Stimulated activated CD4-positive, alpha-beta T cell treated with anti-CD3 and anti-CD28 coated beads, Interleukin-4, amount 100 ng/mL, for 1 hour (primary cell): ENCODE data around the gene PRR18.

Experiments
- DNase-seq: peaks from one replicate; pipeline ENCODE4 v3.0.0-alpha.2; 2020

The PRR18 gene

DNA sequence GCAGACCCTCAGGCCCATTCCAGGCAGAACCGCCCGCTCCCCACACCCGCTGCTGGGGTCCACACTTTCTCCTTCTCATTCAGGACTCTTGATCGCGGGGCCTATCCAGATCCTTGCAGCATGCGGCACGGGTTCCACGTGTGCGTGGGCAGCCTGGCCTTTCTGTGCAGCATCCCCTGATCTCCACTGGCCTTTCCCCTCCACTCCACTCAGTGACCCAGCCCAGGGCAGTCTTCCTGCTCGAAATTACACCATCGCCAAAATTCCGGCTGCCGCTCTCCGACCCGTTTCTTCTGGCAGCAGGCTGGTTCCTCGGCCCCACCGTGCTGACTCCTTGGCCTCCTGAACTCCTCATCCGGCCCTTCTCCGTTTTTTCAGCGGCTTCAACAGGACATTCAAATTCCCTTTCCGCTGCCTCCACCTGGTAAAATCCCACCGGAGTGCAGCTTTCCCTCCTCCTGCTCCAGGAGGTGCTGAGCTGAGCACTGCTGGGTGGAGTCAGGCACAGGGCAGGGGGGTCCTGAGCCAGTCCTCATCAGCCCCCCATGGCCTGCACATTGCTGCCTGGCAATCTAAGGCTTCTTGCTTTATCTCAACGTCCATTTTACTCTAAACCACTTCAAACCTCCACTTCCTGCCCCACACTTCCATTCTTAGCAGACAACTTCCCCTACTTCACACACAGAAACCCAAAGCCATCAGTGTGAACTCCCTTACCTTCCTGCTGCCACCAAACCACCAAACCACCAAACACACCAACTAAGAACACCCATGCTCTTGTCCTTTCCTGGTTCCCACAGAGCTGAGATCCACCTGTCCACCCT is 25.2 kb upstream of the PRR18 start:
- no peak for DNase-seq

DNA sequence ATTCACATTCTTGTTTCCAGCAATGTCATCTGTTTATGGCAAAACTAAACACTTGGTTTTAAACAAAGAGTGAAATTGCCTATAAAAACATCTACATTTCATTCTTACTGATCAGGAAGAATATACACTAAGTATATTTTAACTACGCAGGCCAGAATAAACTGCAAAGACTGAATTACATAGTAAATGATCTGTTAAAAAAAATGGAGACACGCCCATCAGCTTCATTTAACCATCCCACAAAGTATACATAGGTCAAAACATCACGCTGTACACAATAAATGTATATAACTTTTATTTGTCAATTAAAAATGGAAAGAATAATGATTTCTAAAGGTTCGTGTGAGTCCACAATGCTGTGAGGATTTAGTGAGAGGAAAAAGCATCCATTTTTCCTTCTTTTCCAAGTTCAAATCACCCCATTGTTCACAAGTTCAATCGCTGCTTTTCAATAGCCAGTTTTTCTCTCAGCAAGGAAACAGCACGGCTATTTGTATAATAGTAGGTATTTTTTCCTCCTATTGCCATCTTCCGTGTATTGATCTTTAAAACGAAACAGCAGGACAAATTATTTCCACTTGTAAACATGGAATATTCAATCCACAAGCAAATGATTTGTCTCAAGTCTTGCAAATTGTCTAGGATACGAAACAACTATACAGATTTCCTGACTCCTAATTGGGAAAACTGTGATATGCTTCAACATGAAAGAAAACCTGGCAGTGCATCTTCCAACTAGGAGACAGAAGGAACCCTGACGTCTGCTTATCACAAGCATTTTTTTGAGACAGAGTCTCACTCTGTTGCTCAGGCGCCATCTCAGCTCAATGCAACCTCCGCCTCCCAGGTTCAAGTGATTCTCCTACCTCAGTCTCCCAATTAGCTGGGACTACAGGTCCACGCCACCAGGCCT is 23.6 kb upstream of the PRR18 start:
- DNase-seq = no peak

DNA sequence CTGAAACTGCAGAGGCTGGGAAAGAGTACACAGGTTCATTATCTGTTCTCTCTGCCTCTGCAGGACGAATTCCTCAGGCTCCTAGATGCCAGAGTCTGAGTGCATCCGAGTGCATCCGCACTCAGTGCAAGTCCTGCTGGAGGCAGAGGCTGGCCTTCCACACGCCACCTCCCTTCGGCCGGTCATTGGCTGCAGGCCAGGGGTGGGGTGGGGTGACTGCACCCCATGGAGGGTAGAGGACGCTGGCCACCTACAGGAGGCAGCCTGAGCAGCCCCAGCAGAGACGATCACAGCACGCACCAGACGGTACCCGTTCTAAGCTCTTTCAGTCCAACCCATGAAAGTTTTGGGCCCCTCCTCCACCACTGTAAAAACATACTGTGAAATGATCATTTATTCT is 22.4 kb upstream of the PRR18 start:
- DNase-seq = no peak

DNA sequence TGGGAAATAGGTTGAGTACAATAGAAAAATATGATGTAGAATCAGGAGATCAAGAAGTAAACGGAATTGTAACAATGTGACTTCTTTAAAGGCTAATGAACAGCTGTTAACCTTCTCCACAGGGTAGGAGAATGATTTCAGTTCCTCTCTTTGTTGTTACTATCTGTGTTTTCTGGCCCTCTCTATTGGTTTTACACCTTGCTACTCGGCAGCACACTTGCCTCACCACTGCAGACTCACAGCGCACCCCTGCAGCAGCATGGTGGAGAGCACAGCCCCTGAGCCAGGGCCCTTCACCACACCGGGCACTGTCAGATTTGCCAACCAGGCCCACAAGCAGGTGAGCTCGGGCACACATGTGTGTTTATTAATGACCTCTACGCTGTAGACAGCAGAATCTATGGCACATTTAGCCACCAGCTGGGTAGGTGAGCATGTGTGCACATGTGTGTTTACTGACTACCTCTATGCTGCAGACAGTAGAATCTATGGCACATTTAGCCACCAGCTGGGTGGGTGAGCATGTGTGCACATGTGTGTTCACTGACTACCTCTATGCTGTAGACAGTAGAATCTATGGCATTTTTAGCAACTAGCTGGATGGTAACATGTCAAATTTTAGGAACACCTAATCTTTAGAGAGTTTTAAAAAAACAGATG is 17.3 kb upstream of the PRR18 start:
- no peak for DNase-seq

DNA sequence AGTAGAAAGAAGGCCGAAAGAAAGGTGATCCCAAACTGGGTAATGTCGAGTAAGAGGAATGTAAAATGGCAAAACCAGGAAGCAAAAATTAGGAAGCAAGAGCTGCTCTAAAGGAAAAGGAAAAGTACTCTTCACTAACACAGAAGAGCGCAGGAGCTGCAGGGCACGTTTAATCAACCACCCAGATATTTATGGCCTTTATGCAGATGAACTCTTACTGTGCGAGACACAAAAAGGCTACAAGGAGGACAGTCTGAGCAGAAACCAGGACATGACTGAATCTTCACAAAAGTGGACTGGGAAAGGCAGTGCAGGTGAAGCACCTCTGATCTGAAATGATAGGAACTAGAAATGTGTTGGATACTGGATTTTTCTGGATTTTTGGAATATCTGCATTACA is 15.2 kb upstream of the PRR18 start:
- DNase-seq = no peak

DNA sequence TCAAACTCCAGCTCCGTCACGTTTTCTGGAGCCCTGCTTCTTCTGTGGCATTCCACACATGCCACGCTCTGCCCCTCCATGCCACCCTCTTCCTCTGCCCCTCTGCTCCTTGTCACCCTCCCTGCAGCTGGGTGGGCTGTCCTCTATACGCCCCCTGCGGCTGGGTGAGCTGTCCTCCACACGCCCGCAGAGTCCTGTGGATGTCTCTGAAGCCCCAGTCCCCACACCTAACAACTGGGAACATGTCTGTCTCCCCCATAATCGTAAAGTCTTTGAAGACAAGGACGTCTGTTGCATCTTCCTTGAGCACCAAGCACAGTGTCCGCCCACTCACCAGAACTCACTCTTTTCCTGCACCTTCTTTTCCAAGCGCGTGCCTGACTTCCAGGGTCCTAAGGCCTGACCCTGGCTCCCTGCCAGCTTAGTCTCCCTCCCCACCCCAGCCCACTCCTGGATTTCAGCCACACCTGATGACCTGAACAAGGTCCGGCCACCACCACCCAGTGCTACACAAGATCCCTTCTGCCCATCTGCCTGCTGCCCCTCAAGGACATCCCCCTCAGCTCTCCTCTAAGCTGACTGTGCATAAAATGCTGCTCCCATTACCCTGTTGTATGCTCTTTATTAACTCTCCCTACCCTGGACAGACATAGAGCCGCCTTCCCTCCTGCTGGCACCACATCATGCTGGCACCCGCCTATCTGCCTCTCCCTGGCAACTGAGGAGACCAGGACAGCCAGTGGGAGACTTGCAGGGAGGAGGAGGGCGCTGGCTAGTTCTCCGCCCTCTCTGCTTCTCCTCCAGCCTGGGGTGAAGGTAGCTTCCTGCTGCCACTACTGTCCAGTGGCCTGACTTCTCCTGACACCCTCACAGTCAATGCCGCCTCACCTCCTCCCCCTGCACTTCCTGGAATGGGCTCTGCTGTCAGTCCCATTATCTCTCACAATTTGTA is 10.7 kb upstream of the PRR18 start:
- DNase-seq = no peak

DNA sequence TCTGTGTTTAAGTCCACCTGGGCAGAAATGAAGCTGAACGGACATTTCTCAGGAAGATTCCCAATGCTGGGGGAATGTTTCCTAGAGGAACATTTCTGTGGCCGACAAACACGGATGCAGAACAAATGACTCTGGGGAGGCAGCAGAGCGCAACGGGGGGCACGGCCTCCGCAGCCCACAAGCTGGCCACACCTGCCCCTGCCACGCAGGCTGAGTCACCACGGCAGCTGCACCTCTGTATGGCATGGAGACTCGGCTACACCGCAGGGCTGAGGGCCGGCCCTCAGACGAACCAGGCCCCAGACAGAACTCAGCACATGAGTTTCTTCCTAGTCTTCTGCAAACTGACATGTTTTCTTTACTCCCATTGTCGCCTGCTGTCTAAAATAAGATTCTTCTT is 10.0 kb upstream of the PRR18 start:
- no peak for DNase-seq

DNA sequence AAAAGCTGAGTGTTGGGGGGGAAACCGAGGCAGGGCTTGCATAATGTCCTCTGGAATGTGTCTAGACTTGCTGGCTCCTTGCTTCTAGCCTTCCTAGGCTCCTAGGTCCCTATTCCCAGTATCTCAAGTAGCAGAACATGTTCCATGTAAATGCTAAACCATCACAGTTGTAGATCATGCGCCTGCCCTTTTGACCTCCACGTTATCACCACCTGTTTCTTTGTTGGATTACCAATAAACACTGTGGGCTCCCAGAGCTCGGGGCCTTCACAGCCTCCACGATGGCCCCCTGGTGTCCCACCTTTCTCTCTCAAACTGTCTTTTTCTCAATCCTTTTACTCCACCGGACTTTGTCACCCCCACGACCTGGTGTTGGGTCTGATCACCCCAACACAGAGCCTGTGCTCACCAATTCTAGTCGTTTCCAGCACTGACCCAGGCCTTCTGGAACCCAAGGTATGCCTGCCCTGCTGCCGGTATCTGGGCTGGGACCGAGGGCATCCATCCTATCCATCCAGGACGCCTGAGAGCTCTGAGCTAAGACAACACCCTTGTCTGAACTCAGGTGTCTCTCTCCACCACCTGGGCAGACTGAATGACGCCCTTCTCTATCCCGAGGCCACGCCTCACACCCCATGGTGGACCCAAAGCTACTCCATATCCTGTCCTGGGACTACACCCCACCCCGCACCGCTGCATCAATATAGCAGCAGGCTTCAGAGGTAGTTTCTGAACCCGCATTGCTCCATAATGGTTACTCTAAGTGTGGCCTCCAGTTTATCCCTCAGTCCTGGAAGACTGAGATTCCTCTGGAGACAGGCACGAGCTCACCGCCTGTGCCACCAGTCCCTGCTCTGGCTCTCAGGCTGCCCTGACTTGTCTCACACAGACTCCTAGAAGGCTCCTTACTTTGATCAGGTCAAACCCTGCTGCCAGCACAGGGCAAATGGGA is 9.3 kb upstream of the PRR18 start:
- DNase-seq = no peak

DNA sequence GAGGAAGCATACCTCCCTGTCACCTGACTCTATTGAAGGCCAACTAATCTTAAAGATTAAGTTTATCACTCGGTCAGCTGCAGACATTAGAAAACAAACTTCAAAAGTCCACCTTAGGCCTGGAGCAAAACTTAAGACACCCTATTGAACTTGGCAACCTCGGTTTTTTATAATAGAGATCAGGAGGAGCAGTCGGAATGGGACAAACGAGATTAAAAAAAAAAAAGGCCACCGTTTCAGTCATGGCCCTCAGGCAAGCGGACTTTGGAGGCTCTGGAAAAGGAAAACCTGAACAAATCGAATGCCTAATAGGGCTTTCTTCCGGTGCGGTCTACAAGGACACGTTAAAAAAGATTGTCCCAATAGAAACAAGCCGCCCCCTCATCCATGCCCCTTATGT is 7.2 kb upstream of the PRR18 start:
- DNase-seq = no peak

DNA sequence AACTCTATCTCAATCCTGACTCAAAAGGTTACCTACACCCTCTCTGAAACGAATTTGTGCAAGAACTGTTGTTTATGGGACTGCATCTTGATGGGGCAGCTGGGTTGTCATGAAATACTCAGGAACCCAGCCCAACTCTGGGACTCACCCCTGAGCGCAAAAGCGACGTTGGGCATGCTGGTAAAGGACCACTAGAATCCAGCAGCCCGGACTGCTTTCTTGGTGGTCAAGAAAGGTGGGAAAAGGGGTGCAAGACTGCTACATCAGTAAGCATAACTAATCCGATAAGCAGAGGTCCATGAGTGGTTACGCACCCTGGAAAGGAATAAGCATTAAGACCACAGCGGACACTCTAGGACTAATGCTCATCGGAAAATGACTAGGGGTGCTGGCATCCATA is 6.3 kb upstream of the PRR18 start:
- no peak for DNase-seq

DNA sequence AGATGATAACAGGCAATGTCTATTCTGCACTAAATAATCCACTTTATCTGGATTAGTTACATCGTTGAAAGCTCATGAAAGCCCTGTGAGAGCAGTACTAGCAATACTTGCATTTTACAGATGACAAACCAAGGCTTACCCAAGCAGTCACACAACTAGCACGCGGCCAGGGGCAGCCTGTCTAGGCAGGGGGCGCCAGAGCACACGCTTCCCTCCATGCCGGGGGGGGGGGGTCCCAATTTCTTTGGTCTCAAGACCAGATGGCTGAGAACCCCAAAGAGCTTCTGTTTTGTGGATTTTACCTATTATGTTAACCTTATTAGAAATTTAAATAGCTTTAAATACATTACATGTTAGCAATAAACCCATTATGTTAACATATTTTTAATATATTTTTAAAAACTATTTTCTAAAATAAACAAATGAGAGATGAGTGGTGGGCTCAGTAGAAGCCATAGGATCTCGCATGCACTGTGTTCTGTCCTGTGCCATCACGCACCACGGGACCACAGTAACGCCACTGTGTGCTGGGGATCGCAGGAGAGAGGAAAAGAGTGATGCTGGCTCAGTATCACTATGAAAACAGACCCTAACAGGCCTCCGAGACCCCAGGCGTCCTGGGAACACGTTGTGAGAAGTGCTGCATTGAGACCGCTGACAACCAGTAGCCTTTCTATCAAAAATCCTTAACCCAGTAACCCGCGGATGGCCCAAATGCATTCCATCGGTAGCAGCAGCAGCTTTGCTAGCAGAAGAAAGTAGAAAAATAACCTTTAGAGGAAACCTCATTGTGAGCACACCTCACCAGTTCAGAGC is 5.3 kb upstream of the PRR18 start:
- DNase-seq = peak; percentile 33

DNA sequence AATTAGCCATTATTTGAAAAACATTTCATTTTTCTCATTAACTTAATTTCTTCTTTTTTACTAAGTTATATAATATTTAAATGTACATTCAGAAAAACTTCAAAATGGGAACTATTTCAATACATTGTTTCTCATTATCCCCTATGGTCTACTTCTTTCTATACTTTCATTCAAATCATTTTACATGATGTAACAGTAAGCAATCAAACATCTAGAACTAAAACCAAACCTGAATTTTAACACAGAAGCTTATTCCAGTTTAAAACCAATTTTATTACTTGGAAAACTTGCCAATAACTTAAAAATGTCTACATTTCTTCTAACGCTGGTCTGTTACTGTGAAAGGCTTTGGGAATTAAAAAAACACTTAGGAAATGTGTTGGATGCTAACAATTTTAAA is 4.6 kb upstream of the PRR18 start:
- DNase-seq = no peak

DNA sequence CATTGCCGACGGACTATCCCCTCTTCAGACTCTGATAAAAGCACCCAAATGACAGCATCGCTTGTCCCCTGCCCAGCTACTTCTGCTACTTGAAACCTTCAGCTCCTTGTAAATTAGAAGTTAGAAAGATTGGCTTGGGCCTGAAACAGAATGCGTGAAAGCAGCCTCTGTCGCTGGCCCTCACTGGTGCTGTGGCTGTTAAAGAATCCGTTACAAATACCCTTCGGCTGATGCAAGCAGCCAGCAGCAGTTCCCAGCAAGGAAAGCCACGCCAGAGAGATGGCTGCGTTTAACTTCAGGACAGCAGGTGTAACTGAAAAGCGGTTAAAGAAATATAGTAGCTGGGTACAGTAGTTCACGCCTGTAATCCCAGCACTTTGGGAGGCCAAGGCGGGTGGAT is 2.4 kb upstream of the PRR18 start:
- DNase-seq = no peak

DNA sequence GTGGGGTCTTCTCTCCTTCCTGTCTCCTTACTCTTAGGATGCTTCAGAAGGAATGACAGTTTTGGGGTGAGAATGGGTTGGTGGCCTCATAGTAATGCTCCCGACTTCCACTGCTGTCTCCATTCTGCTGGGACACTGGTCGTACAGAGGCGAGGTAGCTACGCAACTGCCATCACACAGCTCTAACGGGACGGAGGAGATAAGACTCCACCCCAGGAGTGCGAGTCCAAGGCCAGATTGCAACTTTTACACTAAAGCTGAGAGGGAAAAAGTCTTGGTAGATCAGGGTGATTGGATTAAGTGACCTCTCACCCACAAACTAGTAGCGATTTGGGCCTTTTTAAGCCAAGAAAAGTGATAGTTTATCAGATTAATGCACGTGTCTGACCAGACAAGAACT is 1.8 kb upstream of the PRR18 start:
- no peak for DNase-seq

DNA sequence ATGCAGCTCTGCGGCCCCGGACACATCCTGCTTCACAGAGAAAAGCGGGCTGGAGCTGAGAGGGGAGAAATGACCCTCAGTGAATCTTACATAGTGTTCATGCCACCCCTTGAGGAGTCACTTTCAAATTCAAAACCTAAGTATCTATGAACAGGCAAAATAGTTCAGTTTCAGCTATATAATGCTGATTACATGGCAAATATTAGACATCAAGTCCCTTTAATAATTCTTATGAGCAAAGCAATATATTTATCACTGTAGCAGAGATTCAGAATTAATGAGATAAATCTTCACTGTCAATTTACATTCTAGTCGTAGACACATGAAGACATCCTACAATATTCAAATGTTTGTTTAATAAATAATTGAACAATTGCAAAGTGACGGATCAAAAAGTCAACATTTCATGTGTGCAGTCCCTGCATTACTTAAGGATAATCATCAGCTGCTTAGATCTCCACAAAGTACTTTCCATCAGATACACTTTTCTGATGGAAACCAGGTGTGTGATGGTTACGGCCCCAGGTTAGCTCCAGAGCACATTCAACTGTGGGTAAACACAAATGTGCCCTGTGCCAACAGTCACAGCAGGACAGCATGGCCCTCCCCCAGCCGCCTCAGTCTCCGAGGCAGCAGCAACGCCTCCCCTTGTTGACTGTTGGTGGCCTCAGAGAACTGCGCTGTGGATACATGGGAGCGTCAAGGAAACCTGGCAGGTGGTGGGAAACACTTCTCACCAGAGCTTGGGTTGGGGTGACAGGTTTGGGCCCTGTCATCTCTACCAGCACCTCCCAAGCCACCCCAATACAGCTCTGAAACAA is 787 bp upstream of the PRR18 start:
- no peak for DNase-seq

DNA sequence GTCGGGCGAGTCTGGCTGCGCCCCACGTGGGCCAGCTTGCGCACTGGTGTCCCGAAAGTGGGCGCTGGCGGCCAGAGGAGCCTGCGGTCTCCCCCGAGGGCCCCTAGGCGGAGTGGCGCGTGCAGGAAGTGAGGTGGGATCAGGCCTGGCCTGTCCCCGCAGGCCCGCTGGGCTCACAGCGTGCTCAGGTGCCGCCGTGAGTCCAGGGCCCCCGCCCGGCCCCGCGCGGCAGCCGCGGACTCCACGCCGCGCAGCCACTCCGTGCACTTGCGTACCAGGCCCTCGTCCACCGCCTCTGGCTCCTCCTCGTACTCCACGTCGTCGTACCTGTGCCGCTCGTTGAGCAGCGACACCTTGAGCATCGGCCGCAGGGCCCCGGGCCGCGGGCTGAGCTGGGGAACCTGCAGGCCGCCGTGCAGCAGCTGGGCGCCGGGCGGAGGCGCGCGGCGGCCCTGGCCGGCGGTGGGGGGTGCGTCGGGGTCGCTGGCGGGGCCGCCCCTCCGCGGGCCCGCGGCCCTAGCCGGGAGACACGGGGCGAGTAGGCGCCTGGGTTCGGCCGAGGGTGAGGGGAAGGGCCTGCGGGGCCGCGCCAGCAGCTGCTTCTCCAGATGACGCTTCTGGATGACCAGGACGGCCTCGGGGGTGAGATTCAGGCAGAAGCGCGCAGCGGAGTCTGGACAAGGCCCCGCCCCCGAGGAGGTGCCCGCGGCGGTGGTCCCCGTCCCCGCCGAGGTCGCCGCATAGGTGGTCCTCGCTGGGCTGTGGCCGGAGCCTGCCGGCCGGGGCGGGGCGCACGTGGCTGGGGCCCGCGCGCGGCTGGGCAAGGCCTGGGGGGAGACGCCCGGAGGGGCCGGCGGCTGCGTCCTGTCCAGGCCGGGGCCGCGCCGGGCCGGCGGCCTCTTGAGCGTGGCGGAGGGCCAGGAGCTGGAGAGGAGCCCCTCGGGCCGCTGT is 835 bp downstream of the PRR18 start:
- DNase-seq = peak; percentile 20

DNA sequence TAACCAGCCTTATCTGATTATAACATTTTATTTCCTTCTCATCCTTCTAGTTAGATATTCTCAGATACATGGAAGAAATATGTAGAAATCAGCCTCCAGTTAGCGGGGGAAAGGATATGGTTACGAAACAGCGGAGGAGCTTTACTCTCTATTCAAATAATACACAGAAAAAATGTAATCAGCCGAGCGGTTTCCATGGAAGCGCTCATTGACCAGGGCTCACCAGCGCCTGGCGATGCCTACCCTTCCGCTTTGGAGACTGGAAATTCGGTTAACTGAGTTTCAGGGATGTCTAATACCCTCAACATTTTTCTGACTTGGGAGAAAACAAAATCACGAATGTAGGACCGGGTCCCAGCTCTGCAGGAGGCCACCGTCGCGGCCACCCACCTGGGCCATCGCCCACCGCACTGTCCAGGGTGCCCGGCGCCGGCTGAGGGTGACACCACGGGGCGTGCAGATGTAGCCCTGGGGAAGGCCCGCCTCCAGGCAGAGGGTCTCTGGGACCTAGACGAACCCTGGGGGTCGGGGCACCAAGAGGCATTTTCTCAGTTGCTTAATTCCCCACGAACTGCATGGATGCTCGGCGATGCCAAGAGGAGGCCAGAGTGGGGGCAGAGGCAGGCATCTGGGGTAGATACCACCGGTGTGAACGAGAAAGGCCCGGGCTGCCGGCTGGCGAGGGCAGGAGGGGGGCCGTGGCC is 1.7 kb downstream of the PRR18 start:
- DNase-seq = no peak
